ENCODE data around the gene GRAP2. TPM values are rescaled to one million over a fixed set of nuclear protein-coding genes. Genes with fewer than 3 reads are reported as not detected.

The GRAP2 gene
- total and polyA plus RNA-seq, 2 donors (not counting 3 experiments of a cell fraction or from before 2014, with no cell fraction given): 0.04 TPM; not detected in 1

DNA sequence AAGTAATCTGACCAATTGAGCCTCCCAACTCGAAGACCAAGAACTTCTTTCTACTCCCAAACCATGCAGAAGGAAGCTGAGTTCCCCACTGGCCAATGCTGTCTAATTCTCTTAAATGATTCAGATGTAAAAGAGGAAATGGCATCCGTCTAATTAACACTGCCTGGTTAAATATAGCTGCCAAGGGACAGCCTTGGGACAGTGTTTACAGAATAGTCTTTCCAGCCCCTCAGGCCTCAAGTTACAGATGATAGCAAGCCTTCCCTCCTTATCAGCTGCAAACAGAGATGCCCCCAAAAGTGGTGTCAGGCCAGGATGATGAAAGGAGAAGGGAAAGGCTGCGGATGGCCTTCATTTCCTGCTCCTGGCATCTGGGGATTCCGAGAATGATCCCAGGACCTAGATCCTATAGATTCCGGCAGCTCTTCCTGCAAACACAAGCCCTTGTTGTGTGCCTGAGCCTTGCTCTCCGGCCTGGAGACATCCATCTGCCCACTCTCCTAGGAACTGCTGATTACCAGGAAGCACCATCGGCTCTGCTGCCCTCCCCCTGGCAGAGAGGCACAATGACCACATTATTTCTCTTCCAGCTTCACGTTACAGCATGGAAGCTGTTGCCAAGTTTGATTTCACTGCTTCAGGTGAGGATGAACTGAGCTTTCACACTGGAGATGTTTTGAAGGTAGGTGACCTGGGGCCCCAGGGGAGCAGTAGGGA, 45.8 kb downstream of the GRAP2 start:
- no TSS peak for BruUV-seq (replicated peaks)

More for the DNA sequence above, 45.8 kb downstream of the GRAP2 start:
- no peak overlapping the region for H2AFZ ChIP-seq (ENCODE audit: low read depth, low read length)
- H3K27me3 ChIP-seq (ENCODE audit: control insufficient read depth in 2 of 2, insufficient read depth in 2 of 2, low read length in 2 of 2): peaks cover 4 to 7% of the 10 kb centered on the region in 2 experiments
- no peaks in the 10 kb centered on the region for H3K4me1 ChIP-seq (ENCODE audit: control insufficient read depth, extremely low read depth, insufficient read depth, low read length)
- H3K9me3 ChIP-seq (replicated peaks; ENCODE audit: control insufficient read depth, insufficient read depth, low read length): no peaks in the 10 kb centered on the region
- no peak for FAIRE-seq
- H3K9me1 ChIP-seq (replicated peaks; ENCODE audit: control insufficient read depth, extremely low read depth, insufficient read depth, low read length): no peaks in the 10 kb centered on the region
- no peak overlapping the region for H3K4me3 ChIP-seq (replicated peaks in 1 of 3; ENCODE audit: insufficient read depth in 1 of 3, low read depth in 1 of 3, low read length in 3 of 3)
- dilution Hi-C loops (cut with MboI; ENCODE audit: extremely low pct_ligation_motif_present, low sequenced_read_pairs) (no loop called here), intact Hi-C loops (cut with micrococcal nuclease) (no loop called here)
- H3K79me2 ChIP-seq (ENCODE audit: control insufficient read depth, insufficient read depth, low read length): no peaks in the 10 kb centered on the region
- no peaks in the 10 kb centered on the region for H3K36me3 ChIP-seq (ENCODE audit: control insufficient read depth in 2 of 2, extremely low read depth in 1 of 2, insufficient read depth in 2 of 2, low read length in 2 of 2)
- no peaks in the 10 kb centered on the region for H4K20me1 ChIP-seq (replicated peaks; ENCODE audit: control insufficient read depth, extremely low read depth, insufficient read depth, low read length)
- CTCF ChIA-PET: no interaction called here
- H3K9ac ChIP-seq (replicated peaks; ENCODE audit: extremely low read depth, insufficient read depth, low read length): no peak overlapping the region
- peak; percentile 12 for DNase-seq (ENCODE audit: low read depth, low spot score)
- TF ChIP-seq POLR2AphosphoS5 (IDR thresholded peaks at IDR 0.05; ENCODE audit: insufficient read depth, low read depth, low read length) (no peak), MAX (IDR thresholded peaks at IDR 0.05; ENCODE audit: insufficient read depth, insufficient read length) (no peak), GATA2 (IDR thresholded peaks at IDR 0.05; ENCODE audit: insufficient read depth, insufficient read length, low read depth, low read length) (no peak), POLR2A (IDR thresholded peaks at IDR 0.05; ENCODE audit: low read depth, low read length) (no peak), JUN (IDR thresholded peaks at IDR 0.05; ENCODE audit: borderline replicate concordance, insufficient read depth, insufficient read length, low read depth) (no peak), MYC (IDR thresholded peaks at IDR 0.05; ENCODE audit: low read depth, low read length) (no peak), FOS (IDR thresholded peaks at IDR 0.05; ENCODE audit: borderline replicate concordance, insufficient read depth, low read length) (no peak), EZH2 (IDR thresholded peaks at IDR 0.05; ENCODE audit: borderline replicate concordance, low read depth, low read length, severe bottlenecking) (no peak), CTCF (IDR thresholded peaks at IDR 0.05; ENCODE audit: extremely low read depth in 1 of 2, insufficient read depth in 1 of 2, low read depth in 1 of 2, low read length in 2 of 2) (no peak)
- no peak overlapping the region for H3K4me2 ChIP-seq (ENCODE audit: insufficient read depth, low read length)
- no peak overlapping the region for H3K27ac ChIP-seq (ENCODE audit: insufficient read depth, low read depth, low read length)
- POLR2A ChIA-PET: no interaction called here

Data from endothelial cell of umbilical vein (primary cell).